Activated CD8-positive, alpha-beta memory T cell treated with anti-CD3 and anti-CD28 coated beads, Interleukin-2, amount 50 U/mL, for 24 hours (primary cell): ENCODE data around the gene ZSCAN23.
"Not testable (repeated sequence)": the region's sequence is repeated elsewhere in the genome, so short reads cannot be mapped to it uniquely, and the experiment has no call there.

Experiments
- DNase-seq: peaks from one replicate; pipeline ENCODE4 v3.0.0-alpha.2; 2020; ENCODE audit errors: extremely low read depth

Gene ZSCAN23

DNA sequence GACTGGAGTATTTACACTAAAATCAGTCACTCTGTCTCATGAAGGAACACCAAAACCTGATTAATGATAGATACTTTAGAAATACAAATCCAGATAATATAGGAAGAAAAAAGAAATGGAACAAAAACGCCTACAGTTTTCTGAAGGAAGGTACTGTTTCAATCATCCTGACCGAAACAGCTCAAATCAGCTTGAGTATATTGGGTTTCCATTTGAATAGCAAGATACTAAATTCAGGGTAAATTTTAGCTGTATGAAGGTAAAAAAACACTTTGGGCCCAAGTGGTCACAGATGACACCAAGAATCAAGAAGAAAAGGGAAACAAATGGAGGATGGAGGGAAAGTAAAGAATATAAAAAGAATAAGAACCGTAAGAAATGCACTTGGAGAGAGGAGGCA, 6.9 kb downstream of the ZSCAN23 start:
- no peak for DNase-seq

DNA sequence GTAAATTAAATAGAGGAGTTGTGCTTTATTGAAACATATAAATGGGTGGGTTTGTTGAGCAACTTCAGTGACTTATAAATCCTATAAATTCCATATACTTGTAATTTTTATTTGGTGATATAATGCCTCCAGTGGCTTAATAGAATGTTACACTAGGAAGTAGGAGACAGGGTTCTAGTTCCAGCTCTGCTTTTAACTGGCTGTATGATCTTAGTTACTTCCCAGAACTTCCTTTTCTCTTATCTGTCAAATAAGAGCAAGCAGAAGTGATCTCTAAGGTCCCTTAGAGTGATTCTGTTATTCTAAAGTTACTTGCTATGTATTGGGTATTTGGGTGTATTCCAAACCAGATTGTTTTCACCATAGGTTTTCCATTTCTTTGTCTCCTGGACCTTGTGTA, 10.2 kb downstream of the ZSCAN23 start:
- no peak for DNase-seq

DNA sequence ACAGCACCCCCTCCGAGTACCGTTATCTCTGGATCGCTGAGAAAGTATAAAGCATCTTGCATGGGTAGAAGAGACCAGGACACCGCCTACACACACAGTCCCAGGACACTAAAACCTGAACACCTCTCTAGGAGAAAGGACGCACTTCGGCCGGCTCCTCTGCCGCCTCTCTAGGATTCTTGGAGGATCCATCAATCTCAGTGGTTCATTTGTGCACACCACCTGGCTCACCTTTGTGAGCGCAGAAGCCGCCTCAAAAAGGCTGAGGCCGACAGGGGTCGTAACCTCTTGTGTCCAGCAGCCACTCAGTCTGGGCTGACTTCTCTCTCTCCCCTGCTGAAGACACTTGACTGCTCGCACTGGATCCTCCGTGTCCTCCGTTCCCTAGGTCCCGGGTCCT, 13.5 kb downstream of the ZSCAN23 start:
- no peak for DNase-seq

DNA sequence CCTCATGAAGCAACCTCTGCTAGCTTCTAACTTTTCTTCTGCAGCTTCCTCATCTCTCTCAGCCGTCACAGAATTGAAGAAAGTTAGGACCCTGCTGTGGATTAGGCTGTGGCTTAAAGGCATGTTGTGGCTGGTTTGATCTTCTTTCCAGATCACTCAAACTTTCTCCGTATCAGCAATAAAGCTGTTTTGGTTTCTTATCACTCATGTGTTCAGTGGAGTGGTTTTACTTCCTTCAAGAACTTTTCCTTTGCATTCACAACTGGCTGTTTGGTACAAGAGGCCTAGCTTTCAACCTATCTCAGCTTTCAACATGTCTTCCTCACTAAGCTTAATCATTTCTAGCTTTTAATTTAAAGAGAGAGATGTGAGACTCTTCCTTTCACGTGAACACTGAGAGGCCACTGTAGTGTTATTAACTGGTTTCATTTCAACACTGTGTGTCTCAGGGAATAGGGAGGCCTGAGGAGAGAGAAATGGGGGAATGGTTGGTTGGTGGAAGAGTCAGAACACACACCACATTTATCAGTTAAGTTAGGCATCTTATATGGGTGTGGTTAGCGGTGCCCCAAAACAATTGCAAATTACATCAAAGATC, 17.2 kb downstream of the ZSCAN23 start:
- no peak for DNase-seq

DNA sequence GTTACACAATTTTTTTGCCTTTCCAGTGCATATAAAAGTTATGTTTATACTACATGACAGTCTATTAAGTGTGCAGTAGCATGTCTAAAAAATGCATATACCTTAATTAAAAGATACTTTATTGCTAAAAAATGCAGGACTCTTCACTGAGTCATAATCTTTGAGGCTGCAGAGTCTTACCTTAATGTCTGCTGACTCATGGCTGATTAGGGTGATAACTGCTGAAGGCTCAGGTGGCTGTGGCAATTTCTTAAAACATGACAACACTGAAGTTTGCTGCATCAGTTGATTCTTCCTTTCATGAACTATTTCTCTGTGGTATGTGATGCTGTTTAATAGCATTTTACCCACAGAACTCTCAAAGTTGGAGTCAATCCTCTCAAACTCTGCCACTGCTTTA, 19.1 kb downstream of the ZSCAN23 start:
- no peak for DNase-seq

DNA sequence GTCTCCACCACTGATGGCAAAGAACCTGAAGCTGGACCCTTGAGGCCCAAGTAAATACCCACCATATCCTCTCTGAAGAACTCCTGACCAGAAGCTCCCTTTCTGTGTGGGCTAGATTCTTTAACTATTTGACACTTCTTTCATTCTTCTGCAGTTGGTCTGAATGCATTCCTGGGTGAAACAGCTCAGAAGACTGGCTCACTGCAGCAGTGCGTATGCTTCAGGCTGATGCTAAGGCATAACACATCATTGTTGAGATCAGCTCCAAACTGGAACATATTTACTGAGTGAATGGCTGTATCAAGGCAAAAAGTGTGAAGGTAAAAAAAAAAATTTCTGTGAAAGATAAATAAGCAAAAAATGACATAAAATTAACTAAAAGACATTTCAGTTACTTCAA, 19.7 kb downstream of the ZSCAN23 start:
- no peak for DNase-seq

DNA sequence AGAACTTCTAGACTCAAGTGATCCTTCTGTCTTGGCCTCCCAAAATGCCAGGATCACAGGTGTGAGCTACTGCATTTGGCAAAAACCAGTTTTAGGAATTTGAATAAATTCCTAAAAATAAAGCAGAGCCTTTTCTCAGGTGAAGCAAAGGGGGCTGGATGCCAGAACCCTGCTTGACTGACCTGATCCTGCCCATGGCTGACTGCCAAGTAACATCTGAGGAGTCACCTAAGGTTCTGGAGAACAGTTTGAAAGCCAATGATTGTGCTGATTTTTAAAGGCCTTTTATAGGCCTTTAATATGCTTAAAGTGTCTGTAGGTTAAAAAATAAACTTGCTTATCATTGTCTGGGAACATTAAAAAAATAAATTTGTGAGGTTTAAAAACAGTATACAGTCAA, 29.6 kb downstream of the ZSCAN23 start:
- DNase-seq = no peak

DNA sequence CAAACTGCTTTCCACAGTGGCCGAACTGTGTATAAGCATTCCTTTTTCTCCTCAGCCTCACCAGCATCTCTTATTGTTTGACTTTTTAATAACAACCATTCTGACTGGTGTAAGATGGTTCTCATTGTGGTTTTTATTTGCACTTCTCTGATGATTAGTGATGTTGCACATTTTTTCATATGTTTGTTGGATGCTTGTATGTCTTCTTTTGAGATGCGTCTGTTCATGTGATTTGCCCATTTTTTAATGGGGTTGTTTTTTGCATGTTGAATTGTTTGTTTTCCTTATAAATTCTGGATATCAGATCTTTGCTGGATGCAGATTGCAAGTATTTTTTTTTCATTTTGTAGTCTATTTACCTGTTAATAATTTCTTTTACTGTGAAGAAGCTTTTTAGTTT, 32.5 kb downstream of the ZSCAN23 start:
- no peak for DNase-seq

DNA sequence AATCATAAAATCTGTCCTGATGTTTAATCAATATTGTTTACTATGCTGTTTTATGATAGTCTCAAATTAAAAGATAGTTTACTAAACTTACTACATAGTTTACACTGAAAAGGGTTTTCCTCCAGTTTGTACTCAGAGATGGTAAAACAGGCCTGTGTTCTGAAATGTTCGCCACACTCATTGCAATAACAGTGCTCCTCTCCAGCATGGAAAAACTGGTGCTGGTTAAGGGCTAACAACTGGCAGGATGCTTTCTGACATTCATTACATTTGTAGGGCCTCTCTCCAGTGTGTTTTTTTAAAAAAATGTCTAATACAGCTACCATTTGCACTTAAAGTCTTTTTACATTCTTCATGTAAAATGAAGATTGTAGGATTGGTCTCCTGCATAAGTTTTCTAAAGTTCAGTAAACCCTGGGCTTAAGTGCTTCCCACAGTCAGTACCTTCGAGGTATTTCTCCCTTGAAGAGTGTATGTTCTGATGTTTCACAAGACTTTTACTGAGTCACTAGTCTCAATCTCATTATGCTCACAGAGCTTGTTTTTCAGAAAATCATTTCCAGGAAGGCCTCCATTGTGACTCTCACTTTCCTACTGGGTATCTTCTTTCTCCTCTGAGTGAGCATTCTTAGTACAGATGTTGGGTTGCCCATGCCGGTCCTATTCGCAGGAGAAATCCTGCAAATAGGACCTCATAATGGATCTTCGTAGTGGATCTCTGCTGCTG, 35.1 kb downstream of the ZSCAN23 start:
- DNase-seq = no peak

DNA sequence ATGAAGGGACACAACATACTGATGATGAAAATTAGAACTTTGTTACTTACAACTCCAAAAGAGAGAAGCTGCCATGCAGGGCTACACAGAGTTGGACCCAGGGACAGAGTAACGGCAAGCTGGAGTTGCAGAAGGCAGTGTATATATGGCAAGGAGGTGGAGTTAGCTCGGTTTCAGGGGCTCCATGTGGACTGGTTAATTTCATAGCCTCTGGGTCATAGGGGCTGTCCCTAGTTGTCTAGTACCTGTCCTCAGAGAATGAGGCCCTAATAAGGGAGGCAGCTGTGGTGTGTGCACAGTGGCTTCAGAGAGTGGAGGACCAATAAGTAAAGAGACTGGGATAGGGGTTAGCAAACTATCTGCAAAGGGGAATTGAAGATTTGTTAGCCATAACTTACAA, 35.9 kb downstream of the ZSCAN23 start:
- DNase-seq = no peak

DNA sequence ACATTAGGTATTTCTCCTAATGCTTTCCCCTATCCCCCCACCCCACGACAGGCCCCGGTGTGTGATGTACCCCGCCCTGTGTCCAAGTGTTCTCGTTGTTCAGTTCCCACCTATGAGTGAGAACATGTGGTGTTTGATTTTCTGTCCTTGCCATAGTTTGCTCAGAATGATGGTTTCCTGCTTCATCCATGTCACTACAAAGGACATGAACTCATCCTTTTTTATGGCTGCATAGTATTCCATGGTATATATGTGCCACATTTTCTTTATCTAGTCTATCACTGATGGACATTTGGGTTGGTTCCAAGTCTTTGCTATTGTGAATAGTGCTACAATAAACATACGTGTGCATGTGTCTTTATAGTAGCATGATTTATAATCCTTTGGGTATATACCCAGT, 39.4 kb downstream of the ZSCAN23 start:
- DNase-seq = not testable (repeated sequence)

DNA sequence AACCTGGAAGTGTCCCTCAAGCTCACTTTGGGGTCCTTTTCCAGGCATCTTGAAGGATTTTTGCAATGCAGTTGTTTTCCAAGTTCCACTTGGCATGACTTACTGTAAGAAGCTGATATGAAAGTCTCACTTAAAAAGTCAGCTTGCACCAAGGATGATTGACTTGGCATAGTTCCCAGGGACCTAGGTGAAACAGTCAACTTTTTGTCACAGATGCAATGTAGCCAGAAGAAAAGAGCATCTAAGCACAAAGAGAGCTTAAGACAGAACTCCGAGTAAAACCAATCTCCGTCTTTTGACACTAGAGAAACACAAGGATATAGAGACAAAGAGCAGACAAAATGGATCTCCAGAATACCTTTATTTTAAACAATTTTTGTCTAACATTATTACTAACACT, 41.1 kb downstream of the ZSCAN23 start:
- DNase-seq = no peak

DNA sequence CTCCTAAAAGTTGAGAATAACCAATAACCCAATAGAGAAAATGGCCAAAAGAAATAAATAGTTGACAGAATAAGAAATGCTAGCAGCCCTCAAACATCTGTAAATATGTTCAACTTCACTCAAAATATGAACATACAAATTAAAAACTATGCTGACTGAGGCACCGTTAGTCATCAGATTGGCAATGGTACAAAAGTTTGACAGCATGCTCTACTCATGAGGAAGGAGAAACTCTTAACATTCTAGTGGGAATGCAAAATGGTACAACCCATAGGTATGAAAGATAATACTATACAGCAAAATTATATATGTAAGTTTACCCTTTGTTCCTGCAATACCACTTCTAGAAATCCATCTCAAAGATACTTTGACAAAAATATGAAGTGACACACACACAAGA, 42.1 kb downstream of the ZSCAN23 start:
- no peak for DNase-seq

DNA sequence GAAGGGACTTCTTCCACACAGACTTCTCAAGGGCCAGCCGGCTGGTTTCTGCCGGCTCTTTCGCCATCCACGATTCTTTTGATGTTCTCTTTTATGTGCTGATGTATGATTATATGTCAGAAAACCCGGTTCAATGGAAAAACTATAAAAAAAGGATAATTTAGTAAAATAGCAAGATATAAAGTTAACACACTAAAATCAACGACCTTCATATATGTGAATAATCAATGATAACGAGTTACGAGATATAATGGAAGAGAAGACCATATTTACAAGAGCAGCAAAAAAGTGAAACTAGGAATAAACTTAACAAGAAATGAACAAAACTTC, 43.2 kb downstream of the ZSCAN23 start:
- DNase-seq = no peak

DNA sequence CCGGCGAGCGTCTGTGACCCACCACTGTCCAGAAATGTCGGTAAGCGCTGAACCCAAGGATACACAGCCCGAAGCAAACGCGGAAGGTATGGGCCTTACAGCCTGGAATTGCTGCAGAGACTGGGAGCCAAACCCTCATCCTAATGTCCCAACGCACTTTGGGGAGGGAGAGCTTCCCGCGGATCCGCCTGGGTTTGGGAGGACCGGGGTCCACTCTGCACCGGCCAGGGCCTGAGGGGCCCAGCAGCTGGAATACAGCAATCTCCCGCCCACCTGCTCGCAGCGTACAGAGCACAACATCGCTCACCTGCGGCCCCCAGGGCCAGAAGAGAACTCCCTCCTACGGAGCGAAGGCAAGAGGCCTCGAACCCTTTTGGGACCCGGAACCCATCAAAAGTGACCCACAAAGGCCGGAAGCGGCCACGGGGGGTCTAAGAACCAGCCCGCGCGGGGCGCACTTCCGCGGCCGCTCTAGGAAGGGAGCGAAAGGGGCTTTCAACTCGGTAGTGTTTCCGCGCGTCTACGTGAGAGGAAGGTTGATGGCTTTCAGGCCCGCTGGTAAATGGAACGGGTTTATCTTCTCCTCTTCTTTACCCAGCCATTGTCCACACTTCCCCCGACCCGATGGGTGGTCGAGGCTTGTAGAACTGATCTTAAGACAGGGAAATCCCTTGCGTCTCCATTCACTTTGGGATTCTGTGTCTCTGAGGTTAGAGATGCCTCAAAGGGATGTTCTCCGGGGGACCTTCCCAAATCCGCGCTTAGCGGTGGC, 43.8 kb downstream of the ZSCAN23 start, which contains the start of gene ZSCAN12:
Gene ZSCAN12 (minus strand): TSS at position 398 of the 772 bp plus-strand sequence. CDS start 1,342 bp downstream, outside the sequence.
- DNase-seq = peak; percentile 66

DNA sequence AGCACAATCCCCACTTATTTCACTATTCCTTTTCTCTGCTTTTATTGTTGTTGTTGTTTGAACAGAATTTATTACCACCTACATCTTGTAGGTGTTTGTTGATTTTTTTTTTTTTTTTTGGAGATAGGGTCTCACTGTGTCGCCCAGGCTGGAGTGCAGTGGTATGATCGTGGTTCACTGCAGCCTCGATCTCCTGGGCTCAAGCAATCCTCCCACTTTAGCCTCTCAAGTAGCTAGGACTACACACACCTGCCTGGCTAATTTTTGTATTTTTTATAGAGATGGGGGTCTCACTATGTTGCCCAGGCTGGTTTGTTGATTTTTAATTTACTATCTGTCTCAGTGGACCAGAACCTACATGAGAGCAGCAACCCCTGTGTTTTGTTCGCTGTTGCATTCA, 47.4 kb downstream of the ZSCAN23 start:
- DNase-seq = no peak

DNA sequence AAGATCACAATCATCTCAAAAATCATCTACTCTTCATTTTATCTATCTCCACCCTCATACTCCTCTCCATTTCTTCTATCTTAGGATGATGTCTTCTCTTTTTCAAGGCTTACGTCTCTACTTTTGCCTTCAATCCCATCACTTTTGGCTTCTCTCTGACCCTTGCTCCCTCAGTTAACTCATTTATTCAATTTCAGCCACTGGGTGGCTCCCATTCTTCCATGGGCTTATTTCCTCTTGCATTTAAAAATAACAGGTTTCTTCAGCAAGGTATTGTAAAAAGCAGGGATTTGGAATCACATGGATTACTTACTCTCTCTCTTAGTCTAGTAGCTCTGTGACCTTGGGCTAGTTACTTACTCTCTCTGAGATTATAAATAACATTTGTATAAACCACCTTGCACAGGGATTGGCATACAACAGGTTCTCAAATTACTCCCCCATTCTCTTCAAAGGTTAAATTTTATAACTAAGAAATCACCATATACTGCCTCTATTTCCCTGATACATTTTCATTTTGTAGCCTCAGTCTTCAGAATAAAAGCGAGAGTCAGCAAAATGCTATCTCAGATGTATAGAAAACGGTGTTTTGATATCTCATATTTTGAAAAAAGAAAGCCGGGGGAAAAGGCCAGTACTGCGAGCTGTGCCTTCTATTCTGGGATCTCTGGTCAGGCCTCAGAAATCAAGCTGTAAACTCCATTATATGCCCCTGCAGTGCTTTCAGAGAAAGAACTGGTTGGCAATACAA, 49.2 kb downstream of the ZSCAN23 start:
- DNase-seq = no peak

DNA sequence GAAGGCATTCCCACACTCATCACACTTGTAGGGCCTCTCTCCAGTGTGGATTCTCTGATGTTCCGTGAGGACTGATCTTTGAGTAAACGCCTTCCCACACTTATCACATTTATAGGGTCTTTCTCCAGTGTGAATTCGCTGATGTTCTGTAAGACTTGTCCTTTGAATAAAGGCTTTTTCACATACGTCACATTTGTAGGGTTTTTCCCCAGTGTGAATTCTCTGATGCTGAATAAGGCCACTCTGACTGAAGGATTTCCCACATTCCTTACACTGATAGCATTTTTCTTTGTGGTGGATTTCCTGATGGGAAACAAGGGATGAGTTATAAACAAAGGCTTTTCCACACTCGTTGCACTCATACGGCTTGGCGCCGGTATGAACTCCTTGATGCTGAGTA, 52.6 kb downstream of the ZSCAN23 start:
- no peak for DNase-seq

DNA sequence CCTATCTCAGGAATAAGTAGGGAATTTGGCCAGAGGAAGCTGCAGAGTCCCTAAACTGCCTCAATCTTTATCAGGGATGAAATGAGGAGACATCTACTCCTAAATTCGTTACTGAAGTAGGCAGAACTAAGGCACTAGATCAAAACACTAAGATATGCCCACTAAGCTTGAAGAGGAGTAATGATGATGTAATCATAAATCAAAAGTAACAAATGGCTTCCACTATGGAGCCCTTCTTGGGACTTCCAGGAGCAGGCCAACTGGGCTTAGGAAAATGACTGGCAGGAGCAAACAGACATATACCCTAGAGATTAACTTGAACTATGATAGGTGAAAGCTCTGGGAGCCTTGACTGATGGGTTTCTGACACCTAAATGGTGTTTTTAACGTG, 59.2 kb downstream of the ZSCAN23 start:
- no peak for DNase-seq

DNA sequence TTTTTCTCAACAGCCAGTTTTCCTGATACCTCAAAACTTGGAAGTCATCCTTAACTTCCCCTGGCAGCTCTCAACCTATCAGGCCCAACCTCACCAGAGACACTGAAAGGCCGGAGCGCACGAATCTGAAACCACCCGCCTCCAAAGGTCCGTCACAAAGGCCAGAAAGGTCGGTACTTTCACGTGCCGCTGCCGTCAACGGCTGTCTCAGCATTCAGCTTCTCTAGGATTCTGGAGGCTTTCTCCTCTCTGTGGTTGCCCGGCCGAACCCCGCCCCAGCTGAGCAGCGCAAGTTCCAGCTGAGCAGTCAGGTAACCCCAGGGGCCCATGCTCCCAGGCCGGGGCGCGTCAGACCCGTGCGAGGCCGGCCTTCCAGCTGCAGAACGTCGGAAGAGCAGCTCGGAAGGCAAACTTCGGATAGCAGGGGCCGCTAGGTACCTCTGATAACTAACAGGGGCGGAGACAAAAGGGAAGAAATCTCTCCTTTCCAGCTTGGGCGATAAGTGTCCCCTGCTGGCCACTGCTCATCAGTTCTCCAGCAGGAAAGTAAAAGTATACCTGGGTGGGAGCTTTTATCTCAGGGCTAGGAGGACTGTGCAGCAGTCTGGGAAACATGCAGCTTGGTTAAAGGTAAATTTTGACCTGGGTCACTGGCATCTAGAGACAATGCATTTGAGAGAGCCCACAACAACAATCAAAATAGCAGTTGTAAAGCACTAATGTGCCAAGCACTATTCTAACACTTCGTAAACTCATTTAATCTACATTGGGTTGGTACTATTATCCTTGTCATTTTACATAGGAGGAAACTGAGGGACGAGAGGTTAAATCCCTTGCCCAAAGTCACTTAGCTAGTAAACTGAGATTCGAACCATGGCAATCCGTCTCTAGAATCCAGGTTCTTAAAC, 59.8 kb downstream of the ZSCAN23 start:
- DNase-seq = no peak
